HepG2 (cell line): ENCODE results near the gene KIRREL3. TPM values are rescaled to one million over a fixed set of nuclear protein-coding genes. Genes with fewer than 3 reads are reported as not detected.

Experiments used
- ATAC-seq: fragments of 200-7000 bp; cut with Tn5 transposase; 3 replicates; pipeline ENCODE4 v1.9.1; 2020; ENCODE audit warnings: mild to moderate bottlenecking, moderate library complexity
- BruUV-seq: library from RNA; stranded (reverse); fragments of 400-500 nt; replicated peaks from 2 replicates; lab custom pipeline; 2021; lab: Mats Ljungman, UMichigan
- CTCF ChIA-PET: fragments of 300-600 bp; formaldehyde crosslinking; extraction: SDS; loops from one replicate; lab custom pipeline; 2021; ENCODE audit warnings: low total read pairs, inconsistent platforms, low intra/inter-chr PET ratio; lab: Yijun Ruan, JAX
- POLR2A ChIA-PET: fragments of 350-600 bp; sonication (Branson Sonifier 250); formaldehyde crosslinking; loops from one replicate; lab custom pipeline; 2020; ENCODE audit warnings: antibody characterized with exemption, inconsistent platforms; lab: Yijun Ruan, JAX
- DNase-seq: peaks from one replicate; pipeline ENCODE4 v3.0.0-alpha.2; 2015; ENCODE audit warnings: low spot score
- FAIRE-seq: peaks from 3 replicates; lab custom pipeline; 2011; peaks lifted over from hg19 to GRCh38; lab: Jason Lieb, UNC
- H2AFZ ChIP-seq: one replicate; pipeline ENCODE4 v1.6.1; 2011; ENCODE audit warnings: low read length, inconsistent platforms
- H3K27ac ChIP-seq: fragments of 300-600 bp; 3 replicates; pipeline ENCODE4 v1.8.0; 2011; ENCODE audit warnings: mixed run types, mild to moderate bottlenecking, mixed read lengths, low read length, inconsistent platforms; ENCODE audit not compliant: insufficient read depth; ENCODE audit errors: extremely low read length
- H3K27me3 ChIP-seq, 2 experiments: fragments of 200-600 bp in 1 of 2; 2 replicates in 1 of 2; 3 replicates in 1 of 2; pipeline versions ENCODE4 v1.6.0 to v1.8.0; 2011; ENCODE audit warnings: low read length in 2 of 2, mild to moderate bottlenecking in 2 of 2, moderate library complexity in 2 of 2, inconsistent platforms in 1 of 2; ENCODE audit not compliant: insufficient read depth in 2 of 2, control insufficient read depth in 1 of 2
- H3K36me3 ChIP-seq, 2 experiments: fragments of 200-600 bp in 1 of 2; replicated peaks in 1 of 2; 2 replicates in 1 of 2; 3 replicates in 1 of 2; pipeline versions ENCODE4 v1.5.1 to v1.8.0; 2011; ENCODE audit warnings: low read length in 2 of 2, inconsistent platforms in 1 of 2; ENCODE audit not compliant: insufficient read depth in 2 of 2, control insufficient read depth in 1 of 2
- H3K4me1 ChIP-seq: 2 replicates; pipeline ENCODE4 v1.5.1; 2012; ENCODE audit warnings: low read length, inconsistent platforms; ENCODE audit not compliant: insufficient read depth
- H3K4me2 ChIP-seq: 2 replicates; pipeline ENCODE4 v1.6.0; 2011; ENCODE audit warnings: low read depth, low read length, inconsistent platforms
- H3K4me3 ChIP-seq, 3 experiments: fragments of 200-600 bp in 1 of 3; sonication (generic), shearing (Covaris generic) in 1 of 3; replicated peaks in 1 of 3; 2 replicates each; pipeline ENCODE4 v1.5.1; 2011 to 2016; ENCODE audit warnings: low read length in 3 of 3, inconsistent platforms in 2 of 3, low read depth in 2 of 3, mild to moderate bottlenecking in 2 of 3, control low read depth in 1 of 3, mixed read lengths in 1 of 3; ENCODE audit not compliant: insufficient read depth in 1 of 3
- H3K79me2 ChIP-seq: one replicate; pipeline ENCODE4 v1.6.1; 2011; ENCODE audit warnings: low read length, inconsistent platforms; ENCODE audit not compliant: insufficient read depth
- H3K9ac ChIP-seq: 2 replicates; pipeline ENCODE4 v1.6.0; 2011; ENCODE audit warnings: mild to moderate bottlenecking, low read depth, low read length, inconsistent platforms; ENCODE audit not compliant: insufficient read depth
- H3K9me3 ChIP-seq: 2 replicates; pipeline ENCODE4 v1.5.1; 2012; ENCODE audit warnings: mild to moderate bottlenecking, low read length
- H4K20me1 ChIP-seq: 2 replicates; pipeline ENCODE4 v1.6.0; 2011; ENCODE audit warnings: inconsistent platforms, mild to moderate bottlenecking, low read length, moderate library complexity; ENCODE audit not compliant: insufficient read depth
- FOXM1 ChIP-seq: sonication (generic); formaldehyde crosslinking; IDR thresholded peaks from 2 replicates; pipeline ENCODE4 v1.5.0; 2020; ENCODE audit warnings: missing genetic modification reagents
- PHF20 ChIP-seq: sonication (generic); formaldehyde crosslinking; IDR thresholded peaks from 2 replicates; pipeline ENCODE4 v1.5.0; 2020; ENCODE audit warnings: mild to moderate bottlenecking, missing genetic modification reagents
- ZNF687 ChIP-seq: sonication (generic); formaldehyde crosslinking; IDR thresholded peaks from 2 replicates; pipeline ENCODE4 v1.5.1; 2020; ENCODE audit warnings: mild to moderate bottlenecking, missing genetic modification reagents, moderate library complexity
- ZNF768 ChIP-seq: sonication (generic); formaldehyde crosslinking; IDR thresholded peaks from 2 replicates; pipeline ENCODE4 v1.4.0; 2020; ENCODE audit warnings: missing genetic modification reagents
- WGBS: methylation state at CpG from one replicate; pipeline ENCODE4 v1.1.6; 2017; ENCODE audit warnings: low lambda C conversion rate; 5-methylcytosine and 5-hydroxymethylcytosine counted together
- in situ Hi-C: cut with HindIII; loops from 2 replicates; pipeline ENCODE4 v1.10.0; 2017; ENCODE audit warnings: low pct_unique_long_range_greater_than_20kb; ENCODE audit not compliant: extremely low pct_ligation_motif_present
- intact Hi-C: fragments of 100-400 bp; cut with micrococcal nuclease; formaldehyde crosslinking; loops from one replicate; pipeline ENCODE4 v1.10.0; 2022; ENCODE audit not compliant: unreplicated experiment
- polyA plus RNA-seq, 8 experiments: library from polyadenylated mRNA; depleted of rRNA in 3 of 8; stranded (reverse) in 7 of 8; unstranded in 1 of 8; fragments of >200 nt; fragmentation: Illumina TruSeq in 4 of 8; extraction: Trizol in 4 of 8; gene quantifications; 2 replicates each; pipeline versions ENCODE4 v1.2.1 to v1.2.3, GENCODE V29; 2011 to 2016; ENCODE audit warnings: low read depth in 4 of 8, missing spikeins in 1 of 8, mixed read lengths in 1 of 8; ENCODE audit not compliant: insufficient read depth in 1 of 8
- total RNA-seq, 5 experiments: library from RNA; depleted of rRNA; stranded (reverse); fragments of >200 nt; fragmentation: Illumina TruSeq; extraction: Trizol; gene quantifications; 2 replicates each; pipeline ENCODE4 v1.2.3, GENCODE V29; 2016; ENCODE audit warnings: low read depth in 1 of 5

KIRREL3 gene
- total and polyA plus RNA-seq, 2 of the 13 experiments (the other 11 are each of a cell fraction or from before 2014, with no cell fraction given), result not detected

DNA sequence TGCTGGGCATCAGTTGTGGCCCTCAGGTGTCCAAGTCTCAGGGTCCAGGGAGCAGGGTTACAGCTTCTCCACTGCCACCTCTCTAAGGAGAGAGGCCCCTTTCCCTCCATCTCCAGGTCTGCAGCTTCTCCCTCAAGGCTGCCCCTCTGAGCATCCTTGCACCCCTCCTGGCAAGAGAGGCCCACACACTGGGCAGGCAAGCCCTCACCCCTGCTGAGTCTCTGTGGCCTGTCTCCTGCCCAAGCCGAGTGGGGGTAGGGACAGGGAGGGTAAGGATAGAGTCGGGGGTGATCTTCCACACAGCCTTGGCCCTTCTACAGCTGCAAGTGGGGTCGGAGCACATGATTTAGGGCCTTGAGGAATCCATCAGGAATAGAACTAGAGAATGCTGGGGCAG is 568.5 kb downstream of the KIRREL3 start:
- POLR2A ChIA-PET, result interaction anchor here (1.6 kb wide), 1 partner anchor 128 kb away, joined by 4 read pairs; the partner anchor contains the start of gene DCPS
- in situ Hi-C loops, result loop anchor here (10.0 to 25.0 kb wide), 2 partner anchors 913 to 1730 kb away; no protein-coding TSS in a partner anchor
- CTCF ChIA-PET, result no interaction called here
- DNase-seq (no peak), ATAC-seq (no peak), FAIRE-seq (no peak)
- no TSS peak for BruUV-seq
- WGBS, result 11% methylated on average over 3 of the region's 3 CpGs
- Histone ChIP-seq H3K4me1 (peaks cover 6% of the 10 kb centered on the region), H4K20me1 (no peaks in the 10 kb centered on the region), H3K27me3 (peaks cover 0 to 7% of the 10 kb centered on the region in 2 experiments; a peak in 2 of 5 replicates), H3K4me2 (no peak overlapping the region), H2AFZ (no peak overlapping the region), H3K27ac (no peak overlapping the region), H3K36me3 (no peaks in the 10 kb centered on the region), H3K9ac (no peak overlapping the region), H3K9me3 (no peaks in the 10 kb centered on the region), H3K4me3 (no peak overlapping the region), H3K79me2 (no peaks in the 10 kb centered on the region)
- TF ChIP-seq FOXM1 (CRISPR knock-in tag), result no peak
- TF ChIP-seq ZNF768 (CRISPR knock-in tag), result 0 out of 2 replicates have a peak, but pooled peaks have one; percentile 47
- intact Hi-C loops, result no loop called here

DNA sequence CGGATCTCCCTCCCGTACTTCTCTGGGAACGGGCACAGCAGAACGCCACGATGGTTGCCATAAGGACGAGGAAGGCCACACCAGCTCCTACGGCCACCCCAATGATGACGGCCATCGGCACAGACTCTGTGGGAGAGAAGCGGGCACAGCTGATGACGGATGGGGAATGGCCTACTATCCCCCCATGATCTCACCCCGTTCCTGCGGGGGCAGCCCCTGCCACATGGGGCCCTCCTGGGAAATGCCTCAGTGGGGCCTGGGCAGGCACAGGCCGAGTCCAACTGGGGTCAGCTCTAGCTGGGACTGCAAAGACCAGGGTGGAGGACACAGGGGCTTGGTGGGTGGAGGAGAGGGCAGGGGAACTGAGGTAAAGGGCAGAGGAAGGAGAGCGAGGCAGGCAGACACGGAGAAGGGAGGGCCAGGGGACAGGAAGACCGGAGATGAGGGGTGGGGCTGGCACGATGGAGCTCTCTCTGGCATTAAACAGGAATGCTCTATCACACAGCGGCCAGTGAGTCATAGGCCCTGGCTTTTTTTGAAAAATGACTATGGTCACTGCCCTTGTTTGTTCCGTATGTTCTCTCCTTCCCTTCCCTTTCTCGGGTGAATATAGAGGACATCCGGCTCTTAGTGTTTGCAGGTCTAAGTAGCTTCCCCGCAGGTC is 569.0 kb downstream of the KIRREL3 start:
- H2AFZ ChIP-seq, result no peak overlapping the region
- ATAC-seq (peak; percentile 29; the same call in 2 of the 3 replicates), FAIRE-seq (no peak), DNase-seq (peak; percentile 27)
- H3K9me3 ChIP-seq, result no peaks in the 10 kb centered on the region
- CTCF ChIA-PET, result no interaction called here
- no peak overlapping the region for H3K9ac ChIP-seq
- no peak overlapping the region for H3K4me2 ChIP-seq
- no peak overlapping the region for H3K27ac ChIP-seq
- intact Hi-C loops (no loop called here), in situ Hi-C loops (loop anchor here (10.0 to 25.0 kb wide), 2 partner anchors 913 to 1731 kb away; no protein-coding TSS in a partner anchor)
- BruUV-seq, result no TSS peak
- peaks cover 0 to 7% of the 10 kb centered on the region in 2 experiments; a peak in 2 of 5 replicates for H3K27me3 ChIP-seq
- POLR2A ChIA-PET, result interaction anchor here (1.6 kb wide), 1 partner anchor 128 kb away, joined by 4 read pairs; the partner anchor contains the start of gene DCPS
- 59% methylated on average over 22 of the region's 23 CpGs for WGBS
- peaks cover 11% of the 10 kb centered on the region for H3K4me1 ChIP-seq
- H3K79me2 ChIP-seq, result no peaks in the 10 kb centered on the region
- H4K20me1 ChIP-seq, result no peaks in the 10 kb centered on the region
- H3K4me3 ChIP-seq, result no peak overlapping the region
- TF ChIP-seq ZNF687 (CRISPR knock-in tag), result 0 out of 2 replicates have a peak, but pooled peaks have one; percentile 7
- no peak for TF ChIP-seq PHF20 (CRISPR knock-in tag)
- TF ChIP-seq, all 625 proteins: peak for 1
- no peaks in the 10 kb centered on the region for H3K36me3 ChIP-seq
